GM21381 (cell line): Measurements from ENCODE around the gene KIAA1614.

Source experiments
- ATAC-seq: cut with Tn5 transposase; IDR thresholded peaks from one replicate; pipeline ENCODE4 v1.9.1; 2021; ENCODE audit warnings: mild to moderate bottlenecking, moderate library complexity; ENCODE audit not compliant: unreplicated experiment

The KIAA1614 gene

DNA sequence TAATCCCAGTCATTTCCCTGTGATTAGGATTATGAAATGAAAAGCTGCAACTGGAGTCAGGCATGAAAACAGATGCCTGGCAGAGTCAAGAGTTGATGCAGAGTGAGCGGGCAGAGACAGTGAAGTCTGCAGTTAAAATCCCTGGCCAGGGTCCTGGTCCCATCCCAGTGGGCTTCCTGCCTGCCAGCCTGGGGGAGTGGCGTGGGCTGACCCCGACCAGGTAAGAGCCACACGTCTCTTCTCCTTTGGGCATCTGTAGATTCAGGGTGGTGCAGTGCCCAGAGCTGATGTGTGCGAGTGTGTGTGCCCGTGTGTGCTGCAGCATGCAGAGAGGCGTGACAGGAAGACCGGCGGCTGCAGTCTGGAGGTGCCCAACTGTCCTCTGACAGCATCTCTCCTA is 6.2 kb upstream of the KIAA1614 start:
- no peak for ATAC-seq

DNA sequence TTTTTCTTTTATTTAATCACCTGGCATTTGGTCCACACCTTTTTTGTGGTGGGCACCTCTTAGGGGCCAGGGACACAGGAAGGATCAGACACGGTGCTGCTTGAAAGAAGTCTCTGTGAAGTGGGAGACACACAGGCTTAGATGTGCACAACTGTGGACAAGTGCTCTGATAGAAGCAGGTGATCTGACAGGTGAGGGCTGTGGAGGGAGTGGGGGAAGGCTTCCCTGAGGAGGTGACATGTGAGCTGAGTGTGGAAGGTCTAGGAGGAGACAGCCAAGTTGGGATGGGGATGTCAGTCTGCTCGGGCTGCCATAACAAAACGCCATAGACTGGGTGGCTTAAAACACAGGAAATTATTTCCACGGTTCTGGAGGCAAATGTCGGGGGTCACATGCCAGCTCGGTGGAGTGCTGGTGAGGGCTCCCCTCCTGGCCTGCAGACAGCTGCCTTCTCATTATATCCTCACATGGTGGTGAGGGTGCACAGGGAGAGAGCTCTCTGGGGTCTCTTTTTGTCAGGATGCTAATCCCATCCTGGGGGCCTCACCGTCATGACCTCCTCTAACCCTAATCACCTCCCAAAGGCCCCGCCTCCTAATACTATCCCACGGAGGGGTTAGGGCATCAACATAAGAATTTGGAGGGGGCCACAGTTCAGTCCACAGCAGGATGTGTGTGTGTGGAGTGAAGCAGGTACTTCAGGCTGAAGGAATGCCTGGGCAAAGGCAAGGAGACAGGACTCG is 5.2 kb upstream of the KIAA1614 start:
- ATAC-seq = no peak

DNA sequence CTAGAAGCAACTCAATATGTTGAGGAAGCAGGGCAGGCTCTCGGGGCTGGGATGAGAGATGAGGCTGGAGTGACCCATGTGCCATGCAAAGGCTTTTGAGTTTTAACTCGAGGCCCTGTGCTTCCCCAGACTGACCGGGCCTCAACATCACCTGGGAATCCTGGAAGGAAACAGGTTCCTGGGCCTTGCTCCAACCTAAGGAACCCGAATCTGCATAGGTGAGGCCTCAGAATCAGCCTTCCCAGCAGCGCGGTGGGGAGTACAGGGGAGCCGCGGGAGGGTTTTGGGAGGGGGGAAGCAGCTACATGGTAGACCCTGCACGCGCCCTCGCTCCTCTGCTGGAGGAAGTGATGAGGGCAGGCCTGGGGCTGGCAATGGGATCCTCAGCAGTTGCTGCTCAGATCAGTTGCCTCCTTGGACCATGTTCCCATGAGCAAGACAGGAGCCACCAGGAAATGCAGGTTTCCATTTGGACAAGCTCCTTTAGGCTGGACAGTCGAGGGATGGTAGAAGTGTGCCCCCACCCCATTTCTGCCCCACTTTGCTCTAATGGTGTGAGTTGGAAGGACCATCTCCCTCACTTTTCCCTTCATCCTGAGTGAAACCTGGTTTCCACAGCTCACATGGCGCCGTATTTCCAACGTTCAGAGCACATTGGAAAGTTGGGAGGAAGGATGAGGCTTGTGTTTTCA is 4.5 kb upstream of the KIAA1614 start:
- ATAC-seq = no peak

DNA sequence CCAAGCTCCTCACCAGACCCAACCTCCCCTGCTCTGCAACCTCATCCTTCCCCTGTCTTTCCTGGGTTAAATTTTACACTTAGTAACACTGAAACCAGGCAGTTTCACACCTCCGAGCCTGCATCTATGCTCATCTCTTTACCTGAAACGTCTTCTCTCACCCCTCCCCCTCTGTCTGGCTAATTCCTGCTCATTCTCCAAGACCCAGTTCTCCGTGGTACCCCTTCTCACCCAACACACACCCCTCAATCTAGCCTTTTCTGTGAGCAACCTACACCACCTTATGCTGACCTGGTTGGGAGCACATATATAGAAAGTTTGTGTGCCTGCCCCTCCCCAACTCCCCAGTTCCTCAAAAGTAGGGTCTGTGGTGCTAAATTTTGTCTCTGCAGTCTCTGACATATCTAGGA is 3.7 kb upstream of the KIAA1614 start:
- peak; percentile 40 for ATAC-seq

DNA sequence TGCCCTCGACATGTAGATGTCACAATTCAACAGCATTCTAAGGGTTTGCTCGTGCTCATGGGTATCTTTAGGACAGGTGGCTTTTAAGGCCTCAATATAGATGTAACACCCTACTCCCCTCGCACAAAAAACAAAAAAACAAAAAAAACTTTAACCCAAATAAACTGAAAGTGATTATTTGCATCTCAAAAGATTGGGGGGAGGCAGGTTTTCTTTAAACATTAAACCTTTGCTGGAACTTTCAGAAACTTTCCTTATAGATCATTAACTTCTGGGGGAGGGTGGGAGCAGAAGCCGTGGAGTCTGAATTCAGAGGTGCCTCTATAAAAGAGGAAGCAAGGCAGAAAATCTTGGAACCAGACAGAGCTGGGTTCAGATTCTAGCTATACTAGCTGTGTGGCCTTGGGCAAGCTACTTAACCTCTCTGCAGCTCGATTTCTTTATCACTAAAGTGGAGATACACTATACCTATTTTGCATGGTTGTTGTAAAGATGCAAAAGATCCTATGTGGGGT is 3.2 kb upstream of the KIAA1614 start:
- peak; percentile 41 for ATAC-seq

DNA sequence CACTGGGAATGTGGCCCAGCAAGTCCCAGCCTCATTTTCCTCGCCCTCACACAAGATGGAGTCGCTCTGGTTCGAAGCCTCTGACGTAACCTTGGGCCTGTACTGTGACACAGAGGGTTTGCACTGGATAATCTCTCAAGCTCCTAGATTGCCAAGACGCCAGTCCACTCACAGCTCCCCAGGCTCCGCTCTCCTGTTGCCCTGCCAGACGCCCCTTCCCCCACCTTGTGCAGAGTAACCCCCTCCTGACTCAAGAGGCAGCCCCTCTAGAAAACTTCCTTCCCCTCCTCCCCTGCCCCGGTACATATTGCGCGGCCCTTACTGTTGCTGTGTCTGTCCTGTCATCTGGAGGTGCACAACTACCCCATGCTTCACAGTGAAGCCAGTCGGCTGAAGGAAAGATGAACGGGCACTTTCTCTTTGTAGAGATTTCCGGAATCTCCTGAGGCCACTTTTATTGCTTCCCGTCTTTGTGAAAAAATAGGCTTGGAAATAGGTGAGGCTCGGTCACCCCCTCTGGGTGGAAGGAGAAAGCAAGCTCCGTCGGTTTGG is 981 bp upstream of the KIAA1614 start:
- ATAC-seq = no peak

DNA sequence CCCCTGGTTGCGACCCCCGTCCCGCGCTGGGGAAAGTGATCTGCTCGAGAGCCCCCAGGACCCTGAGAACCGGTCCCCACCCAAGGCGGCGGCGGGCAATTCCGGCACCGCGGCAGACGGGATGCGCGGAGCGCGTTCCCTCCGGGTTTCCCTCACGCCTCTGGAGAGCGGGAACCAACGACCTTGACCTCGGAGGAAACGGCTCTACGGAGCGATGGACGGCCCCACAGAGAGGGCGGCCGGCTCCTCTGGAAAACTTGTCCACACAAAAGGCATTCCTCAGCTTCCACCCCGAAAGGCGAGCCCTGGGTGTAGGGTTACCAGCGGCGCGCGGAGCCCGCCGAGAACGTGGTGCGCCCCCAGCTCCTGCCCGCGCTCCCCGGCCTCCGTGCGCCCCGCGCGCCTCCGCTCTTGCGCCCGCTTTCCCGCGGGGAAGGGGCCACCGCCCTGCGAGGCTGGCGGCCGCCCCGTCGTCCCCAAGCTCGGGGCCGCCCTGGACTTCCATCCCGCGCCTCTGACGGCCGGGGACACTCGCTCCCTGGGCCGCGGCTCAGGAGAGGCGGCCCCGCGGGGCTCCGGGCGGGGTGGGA is 391 bp upstream of the KIAA1614 start:
- ATAC-seq = no peak

DNA sequence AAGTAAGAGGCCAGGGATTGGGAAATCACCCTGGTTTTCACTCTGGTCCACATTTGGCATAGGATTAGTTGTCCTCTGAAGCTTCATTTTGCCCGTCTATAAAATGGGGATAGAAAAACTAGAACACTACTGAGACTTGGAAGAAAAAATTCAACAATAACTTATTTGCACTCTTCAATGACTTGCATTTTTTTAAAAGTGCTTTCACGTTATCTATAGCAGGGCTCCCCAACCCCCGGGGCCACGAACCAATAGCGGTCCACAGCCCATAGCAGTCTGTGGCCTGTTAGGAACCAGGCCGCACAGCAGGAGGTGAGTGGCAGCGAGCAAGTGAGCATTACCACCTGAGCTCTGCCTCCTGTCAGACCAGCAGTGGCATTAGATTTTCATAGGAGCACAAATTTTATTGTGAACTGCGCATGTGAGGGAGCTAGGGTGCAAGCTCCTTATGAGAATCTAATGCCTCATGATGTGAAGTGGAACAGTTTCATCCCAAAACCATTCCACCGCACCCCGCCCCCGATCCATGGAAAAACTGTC is 2.8 kb downstream of the KIAA1614 start:
- no peak for ATAC-seq

DNA sequence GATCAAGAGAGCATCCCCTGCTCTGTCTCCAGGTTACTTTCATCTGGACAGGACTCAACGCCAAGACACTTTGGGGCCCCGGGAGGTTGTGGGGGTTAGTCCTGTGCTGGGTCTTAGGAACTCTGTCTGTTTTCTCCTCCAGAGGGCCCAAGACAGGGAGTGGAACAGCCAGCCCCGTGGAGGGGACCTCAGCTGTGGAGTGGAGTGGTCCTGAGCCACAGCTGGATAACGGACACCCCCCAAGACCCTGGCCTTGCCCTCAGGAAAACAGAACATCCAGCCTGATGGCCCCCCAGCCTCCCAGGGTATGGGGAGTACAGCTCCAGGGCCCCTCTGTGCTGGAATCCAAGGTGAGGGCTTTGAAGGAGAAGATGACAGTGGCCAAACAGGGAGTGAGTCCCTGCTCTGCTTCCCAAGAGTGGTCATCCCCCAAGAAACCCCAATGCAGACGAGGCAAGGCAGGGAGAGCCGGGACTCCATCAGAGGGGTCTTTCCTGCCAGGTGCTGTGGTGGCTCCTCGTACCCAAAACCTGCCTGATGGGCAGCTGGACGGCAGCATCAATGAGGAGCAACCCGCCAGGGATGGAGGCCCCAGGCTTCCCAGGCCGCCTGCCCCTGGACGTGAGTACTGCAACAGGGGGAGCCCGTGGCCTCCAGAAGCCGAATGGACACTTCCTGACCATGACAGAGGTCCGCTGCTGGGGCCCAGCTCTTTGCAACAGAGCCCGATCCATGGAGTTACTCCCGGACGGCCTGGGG is 3.5 kb downstream of the KIAA1614 start:
- no peak for ATAC-seq

DNA sequence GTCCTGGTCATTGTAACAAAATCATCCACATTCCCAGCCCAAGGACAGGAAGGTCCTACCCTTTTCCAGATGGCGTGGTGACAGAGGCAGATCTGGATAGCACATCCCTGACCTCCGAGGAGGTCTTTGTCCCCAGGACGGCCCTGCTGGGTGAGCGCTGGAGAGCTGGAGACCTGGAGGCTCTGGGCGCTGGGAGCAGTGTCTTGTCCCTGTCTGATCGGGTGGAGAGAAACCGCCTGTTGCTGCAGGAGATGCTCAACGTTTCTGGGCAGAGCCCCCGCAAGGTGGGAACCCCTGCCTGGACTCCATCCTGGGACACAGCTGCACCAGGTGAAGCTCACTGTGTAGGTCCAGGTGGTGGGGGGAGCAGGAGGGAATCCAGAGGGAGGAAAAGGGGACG is 4.1 kb downstream of the KIAA1614 start:
- no peak for ATAC-seq

DNA sequence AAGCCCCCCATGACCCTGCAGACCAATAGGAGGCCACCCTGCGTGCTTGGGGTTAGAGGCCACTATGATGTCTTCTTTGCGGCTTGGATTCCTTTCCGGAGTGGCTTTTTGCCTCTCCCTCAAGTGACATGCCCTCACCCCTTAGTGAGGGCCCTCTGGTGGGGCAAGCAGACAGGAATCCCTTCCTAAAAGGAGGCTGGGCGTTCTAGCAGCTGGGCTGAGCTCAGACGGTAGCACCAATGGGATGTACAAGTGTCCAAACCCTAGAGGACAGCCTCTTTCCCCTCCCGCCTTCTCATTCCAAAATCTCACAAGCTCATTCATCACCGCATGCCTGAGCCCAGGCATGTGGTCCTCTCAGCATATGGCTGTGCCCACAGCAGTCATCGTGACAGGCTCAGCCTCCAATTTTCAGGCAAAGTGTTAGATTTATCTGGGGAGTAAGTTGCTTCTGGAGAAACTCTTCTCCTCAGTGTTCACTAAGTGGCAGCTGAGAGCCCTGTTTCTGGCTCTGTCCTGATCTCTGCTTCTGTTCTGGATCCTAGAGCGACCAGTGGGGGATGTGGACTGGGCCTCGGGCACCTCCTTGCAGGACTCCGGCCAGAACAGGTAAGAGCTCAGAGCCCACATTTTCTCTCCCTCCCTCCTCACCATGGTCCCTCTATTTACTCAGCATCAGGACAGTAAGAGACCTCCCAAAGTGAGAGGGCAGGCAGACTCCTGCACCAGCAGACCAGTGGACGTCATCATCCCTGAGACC is 4.8 kb downstream of the KIAA1614 start:
- no peak for ATAC-seq

DNA sequence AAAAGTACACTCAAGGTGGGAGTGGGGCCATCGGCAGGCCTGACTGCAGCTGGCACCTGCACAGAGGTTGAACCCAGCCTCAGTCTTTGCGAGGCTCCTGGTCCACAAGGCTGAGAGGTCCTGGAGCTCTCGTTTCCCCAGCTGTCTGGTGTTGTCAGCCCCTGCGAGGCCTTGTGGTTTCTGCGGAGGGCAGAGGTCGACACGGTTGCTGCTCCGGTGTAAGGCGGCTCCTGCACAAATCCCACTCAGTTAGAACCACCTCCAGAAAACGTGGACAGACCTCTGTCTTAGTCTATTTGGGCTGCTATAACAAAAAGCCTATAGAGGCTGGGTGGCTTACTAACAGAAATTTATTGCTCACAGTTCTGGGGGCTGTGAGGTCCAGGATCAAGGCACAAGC is 5.8 kb downstream of the KIAA1614 start:
- ATAC-seq = no peak

DNA sequence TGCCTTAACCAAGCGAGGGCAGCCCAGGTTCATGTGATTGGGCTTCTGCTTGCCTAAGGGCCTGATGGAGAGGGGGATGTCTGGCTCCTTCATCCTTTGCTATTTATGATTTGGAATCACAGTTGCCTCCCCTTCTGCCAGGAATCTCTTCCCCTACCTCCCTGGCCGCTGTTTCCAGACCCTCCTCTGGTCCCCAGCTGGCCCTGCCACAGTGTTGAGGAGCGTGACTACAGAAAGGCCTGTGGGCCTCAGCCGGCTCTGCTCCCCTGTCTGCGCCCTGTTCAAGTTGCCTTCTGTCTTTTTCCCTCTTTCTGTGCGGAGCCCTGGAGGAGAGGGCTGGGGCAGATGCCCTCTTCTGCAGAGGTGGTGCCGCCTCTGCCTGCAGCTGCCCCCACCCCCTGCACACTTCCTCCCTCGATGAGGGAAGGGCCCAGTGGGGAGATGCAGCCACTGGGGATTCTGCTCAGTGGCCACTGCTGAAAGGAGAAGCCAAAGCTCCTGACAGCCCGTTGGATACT is 6.5 kb downstream of the KIAA1614 start:
- no peak for ATAC-seq

DNA sequence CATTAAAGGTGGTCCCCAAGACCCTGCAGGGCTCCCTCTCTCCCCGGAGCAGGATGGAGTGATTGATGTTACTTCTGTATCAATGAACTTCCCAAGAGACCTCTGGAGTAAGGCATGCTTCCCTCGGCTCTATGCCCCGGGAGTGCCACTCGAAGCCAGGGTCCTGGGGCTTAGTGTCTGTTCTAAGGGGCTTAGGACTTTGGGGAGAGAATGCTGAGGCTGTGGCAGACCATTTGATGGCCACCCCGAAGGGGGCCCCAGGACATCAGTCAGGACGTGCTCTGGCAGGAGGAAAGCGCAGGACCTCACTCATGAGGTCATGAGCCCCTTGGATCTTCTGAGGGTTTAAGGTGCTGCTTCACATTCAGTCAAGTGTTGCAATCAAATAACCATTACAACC is 7.5 kb downstream of the KIAA1614 start:
- ATAC-seq = no peak

DNA sequence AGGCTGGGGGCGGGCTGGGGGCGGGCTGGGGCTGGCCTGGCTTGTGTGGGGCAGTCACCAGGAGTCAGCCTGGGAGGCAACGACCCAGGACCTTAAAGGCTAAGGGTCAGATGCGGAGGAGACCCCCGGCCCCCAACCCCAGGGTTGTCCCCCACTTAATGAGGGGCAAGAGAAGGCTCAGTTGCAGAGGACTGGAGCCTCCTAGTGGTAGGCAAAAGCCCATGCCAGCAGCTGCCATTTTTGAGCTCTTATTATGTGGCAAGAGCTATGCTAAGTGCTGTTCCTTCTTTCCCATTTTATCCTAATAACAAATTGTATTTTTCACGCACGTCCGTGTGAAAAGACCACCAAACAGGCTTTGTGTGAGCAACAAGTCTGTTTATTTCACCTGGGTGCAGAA is 8.0 kb downstream of the KIAA1614 start:
- ATAC-seq = no peak

DNA sequence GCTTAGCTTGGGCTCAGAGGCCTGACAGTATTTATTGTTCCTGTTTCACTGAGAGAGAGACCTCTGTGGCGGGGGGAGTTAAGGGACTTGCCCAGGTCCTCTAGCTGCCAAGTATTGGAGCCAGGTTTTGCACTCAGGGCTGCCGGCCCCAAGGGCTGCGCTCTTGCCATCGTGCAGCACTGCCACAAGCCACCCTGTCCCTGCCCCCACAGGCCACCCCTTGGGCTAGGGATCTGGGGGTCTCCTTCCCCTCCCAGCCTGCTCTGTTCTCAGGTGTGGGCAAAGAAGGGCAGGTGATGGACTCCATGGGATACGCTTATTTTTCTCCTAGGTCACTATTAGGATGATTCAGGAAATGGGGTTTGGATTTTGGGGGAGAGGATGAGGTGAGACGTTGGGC is 8.7 kb downstream of the KIAA1614 start:
- no peak for ATAC-seq

DNA sequence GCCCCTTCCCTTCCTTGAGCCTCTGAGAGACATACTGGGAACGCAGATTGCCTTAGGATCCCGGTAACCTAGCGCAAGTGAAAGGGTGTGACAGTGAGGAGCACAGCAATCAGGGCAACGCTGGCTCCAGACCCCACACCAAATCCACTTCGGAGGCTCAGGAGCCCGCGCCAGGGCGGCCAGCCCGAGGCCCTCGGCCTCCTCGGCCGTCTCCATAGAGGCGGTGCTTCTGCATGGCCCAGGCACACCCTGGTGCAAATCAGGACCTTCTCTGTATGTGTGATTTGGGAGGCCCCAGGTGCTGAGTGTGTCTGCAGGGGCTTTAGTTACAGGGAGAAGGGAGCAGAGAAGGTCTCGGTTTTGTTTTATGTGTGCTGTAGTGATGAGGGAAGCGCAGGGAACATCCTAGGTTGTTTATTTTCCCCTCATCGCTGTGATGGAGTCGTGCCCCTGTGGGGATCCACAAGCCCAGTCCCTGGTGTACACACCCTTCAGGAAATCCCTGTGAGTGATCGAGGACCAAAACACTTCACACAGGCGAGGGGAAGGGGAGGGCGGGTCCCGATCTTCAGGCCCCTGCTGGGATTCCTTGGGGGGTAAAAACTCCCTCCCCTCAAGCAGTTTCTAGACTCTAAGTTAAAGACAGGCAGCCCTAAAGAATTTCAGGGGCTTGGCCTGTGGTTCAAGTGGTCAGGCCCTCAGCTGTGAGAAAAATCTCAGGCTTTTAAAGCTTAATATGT is 9.4 kb downstream of the KIAA1614 start:
- no peak for ATAC-seq

DNA sequence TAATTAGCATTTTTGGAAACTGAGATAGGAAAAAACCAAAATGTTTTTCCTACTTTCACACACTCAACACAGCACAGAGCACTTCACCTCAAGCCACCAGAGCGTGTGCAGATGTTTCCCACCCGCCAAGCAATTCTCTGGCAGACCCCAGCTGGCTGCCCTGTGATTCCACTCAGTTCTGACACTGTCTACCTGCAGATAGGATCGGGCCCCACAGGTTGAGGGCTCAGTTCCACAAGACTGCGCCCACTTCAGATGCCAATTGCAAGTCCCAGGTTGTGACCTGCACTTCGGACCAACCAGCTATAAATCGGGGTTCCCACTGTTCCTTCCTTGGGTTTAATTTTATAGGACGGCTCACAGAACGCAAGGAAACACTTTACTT is 9.9 kb downstream of the KIAA1614 start:
- no peak for ATAC-seq
